HEK293 (cell line): ENCODE data around the gene SPRR4.

Experiments used
- CTCF ChIA-PET: fragments of 350-600 bp; formaldehyde crosslinking; extraction: SDS; loops from one replicate; lab custom pipeline; 2021; ENCODE audit warnings: antibody characterized with exemption; lab: Yijun Ruan, JAX
- POLR2A ChIA-PET: fragments of 300-600 bp; formaldehyde crosslinking; extraction: SDS; loops from one replicate; lab custom pipeline; 2020; ENCODE audit warnings: antibody characterized with exemption, inconsistent platforms; lab: Yijun Ruan, JAX
- H3K27ac ChIP-seq: fragments of 200-500 bp; sonication (Bioruptor generic); 2 replicates; pipeline ENCODE4 v1.5.1; 2014; ENCODE audit warnings: low read depth, low read length, control low read depth, inconsistent platforms; ENCODE audit errors: extremely low read depth
- H3K36me3 ChIP-seq, 2 experiments: fragments of 200-500 bp in 1 of 2; sonication (Bioruptor generic) in 1 of 2; 1 replicate in 1 of 2; 2 replicates in 1 of 2; pipeline ENCODE4 v1.5.1; 2014 to 2017; ENCODE audit warnings: inconsistent platforms in 2 of 2, low read length in 2 of 2; ENCODE audit not compliant: control insufficient read depth in 2 of 2, insufficient read depth in 1 of 2
- H3K4me1 ChIP-seq: fragments of 200-500 bp; sonication (Bioruptor generic); 2 replicates; pipeline ENCODE4 v1.5.1; 2014; ENCODE audit warnings: mild to moderate bottlenecking, low read length, inconsistent platforms; ENCODE audit not compliant: control insufficient read depth, insufficient read depth
- H3K4me3 ChIP-seq: 2 replicates; pipeline ENCODE4 v1.5.1; 2011; ENCODE audit warnings: low read depth, mild to moderate bottlenecking, control low read depth, low read length, moderate library complexity
- H3K9me3 ChIP-seq: fragments of 200-500 bp; sonication (Bioruptor generic); 2 replicates; pipeline ENCODE4 v1.5.1; 2014; ENCODE audit warnings: low read depth, low read length, inconsistent platforms; ENCODE audit not compliant: control insufficient read depth, insufficient read depth
- ATF2 ChIP-seq: fragments of 450-650 bp; formaldehyde crosslinking; IDR thresholded peaks from 2 replicates; pipeline ENCODE4 v1.5.1; 2016; ENCODE audit warnings: missing biosample characterization, missing genetic modification characterization, low read depth
- CTCF ChIP-seq: fragments of 450-650 bp; formaldehyde crosslinking; IDR thresholded peaks from 2 replicates; pipeline ENCODE4 v1.5.1; 2016; ENCODE audit warnings: missing biosample characterization, missing genetic modification characterization
- GLI4 ChIP-seq: fragments of 450-650 bp; formaldehyde crosslinking; IDR thresholded peaks from 2 replicates; pipeline ENCODE4 v1.5.1; 2016; ENCODE audit warnings: missing biosample characterization, missing genetic modification characterization
- GLIS2 ChIP-seq: fragments of 450-650 bp; formaldehyde crosslinking; IDR thresholded peaks from 2 replicates; pipeline ENCODE4 v1.5.1; 2016; ENCODE audit warnings: missing biosample characterization, missing genetic modification characterization
- MYNN ChIP-seq: fragments of 450-650 bp; formaldehyde crosslinking; IDR thresholded peaks from 2 replicates; pipeline ENCODE4 v1.5.1; 2016; ENCODE audit warnings: missing biosample characterization, missing genetic modification characterization, borderline replicate concordance
- MZF1 ChIP-seq: fragments of 450-650 bp; formaldehyde crosslinking; IDR thresholded peaks from 2 replicates; pipeline ENCODE4 v1.5.1; 2017; ENCODE audit warnings: missing biosample characterization, missing genetic modification characterization, borderline replicate concordance
- PRDM1 ChIP-seq: fragments of 450-650 bp; formaldehyde crosslinking; IDR thresholded peaks from 2 replicates; pipeline ENCODE4; 2016; ENCODE audit warnings: missing biosample characterization, missing genetic modification characterization
- SETDB1 ChIP-seq: IDR thresholded peaks from one replicate; pipeline ENCODE4 v1.6.1; 2017; ENCODE audit warnings: mild to moderate bottlenecking, low read length, moderate library complexity, mixed read lengths; ENCODE audit not compliant: insufficient read length
- ZBTB1 ChIP-seq: fragments of 450-650 bp; formaldehyde crosslinking; IDR thresholded peaks from 2 replicates; pipeline ENCODE4 v1.5.1; 2016; ENCODE audit warnings: missing biosample characterization, missing genetic modification characterization
- ZBTB11 ChIP-seq: fragments of 450-650 bp; formaldehyde crosslinking; conservative IDR thresholded peaks from 2 replicates; pipeline ENCODE4 v1.5.1; 2016; ENCODE audit warnings: low read depth, missing biosample characterization, missing genetic modification characterization
- ZBTB17 ChIP-seq: fragments of 450-650 bp; formaldehyde crosslinking; IDR thresholded peaks from 2 replicates; pipeline ENCODE4 v1.5.1; 2016; ENCODE audit warnings: missing biosample characterization, missing genetic modification characterization
- ZNF121 ChIP-seq: fragments of 450-650 bp; formaldehyde crosslinking; IDR thresholded peaks from 2 replicates; pipeline ENCODE4 v1.5.1; 2016; ENCODE audit warnings: missing biosample characterization, missing genetic modification characterization
- ZNF132 ChIP-seq: fragments of 450-650 bp; formaldehyde crosslinking; IDR thresholded peaks from 2 replicates; pipeline ENCODE4 v1.5.1; 2017; ENCODE audit warnings: missing biosample characterization, missing genetic modification characterization, borderline replicate concordance
- ZNF140 ChIP-seq: fragments of 450-650 bp; formaldehyde crosslinking; IDR thresholded peaks from 2 replicates; pipeline ENCODE4 v1.5.1; 2016; ENCODE audit warnings: missing biosample characterization, missing genetic modification characterization
- ZNF16 ChIP-seq: fragments of 450-650 bp; formaldehyde crosslinking; IDR thresholded peaks from 2 replicates; pipeline ENCODE4 v1.5.1; 2016; ENCODE audit warnings: low read depth, missing biosample characterization, missing genetic modification characterization
- ZNF169 ChIP-seq: fragments of 450-650 bp; formaldehyde crosslinking; IDR thresholded peaks from 2 replicates; pipeline ENCODE4 v1.5.1; 2016; ENCODE audit warnings: missing biosample characterization, missing genetic modification characterization
- ZNF214 ChIP-seq: fragments of 450-650 bp; formaldehyde crosslinking; IDR thresholded peaks from 2 replicates; pipeline ENCODE4 v1.5.1; 2017; ENCODE audit warnings: missing biosample characterization, mild to moderate bottlenecking, missing genetic modification characterization, borderline replicate concordance
- ZNF248 ChIP-seq: fragments of 450-650 bp; formaldehyde crosslinking; IDR thresholded peaks from 2 replicates; pipeline ENCODE4 v1.5.1; 2017; ENCODE audit warnings: missing biosample characterization, missing genetic modification characterization
- ZNF280C ChIP-seq: fragments of 450-650 bp; formaldehyde crosslinking; IDR thresholded peaks from 2 replicates; pipeline ENCODE4 v1.5.1; 2016; ENCODE audit warnings: missing biosample characterization, missing genetic modification characterization
- ZNF423 ChIP-seq: fragments of 450-650 bp; formaldehyde crosslinking; IDR thresholded peaks from 2 replicates; pipeline ENCODE4 v1.5.1; 2016; ENCODE audit warnings: missing biosample characterization, missing genetic modification characterization
- ZNF433 ChIP-seq: fragments of 450-650 bp; formaldehyde crosslinking; IDR thresholded peaks from 2 replicates; pipeline ENCODE4 v1.5.1; 2016; ENCODE audit warnings: missing biosample characterization, missing genetic modification characterization, low read depth
- ZNF510 ChIP-seq: fragments of 450-650 bp; formaldehyde crosslinking; IDR thresholded peaks from 2 replicates; pipeline ENCODE4 v1.5.1; 2018; ENCODE audit warnings: mild to moderate bottlenecking, missing genetic modification characterization, missing biosample characterization; ENCODE audit not compliant: insufficient replicate concordance
- ZNF529 ChIP-seq: fragments of 450-650 bp; formaldehyde crosslinking; IDR thresholded peaks from 2 replicates; pipeline ENCODE4 v1.5.1; 2017; ENCODE audit warnings: missing genetic modification characterization, missing biosample characterization; ENCODE audit not compliant: insufficient replicate concordance
- ZNF623 ChIP-seq: fragments of 450-650 bp; formaldehyde crosslinking; IDR thresholded peaks from 2 replicates; pipeline ENCODE4 v1.5.1; 2016; ENCODE audit warnings: missing biosample characterization, missing genetic modification characterization
- ZNF654 ChIP-seq: fragments of 450-650 bp; formaldehyde crosslinking; IDR thresholded peaks from 2 replicates; pipeline ENCODE4 v1.5.1; 2016; ENCODE audit warnings: low read depth, missing biosample characterization, missing genetic modification characterization
- ZXDB ChIP-seq: fragments of 450-650 bp; formaldehyde crosslinking; IDR thresholded peaks from 2 replicates; pipeline ENCODE4 v1.5.1; 2016; ENCODE audit warnings: missing biosample characterization, missing genetic modification characterization

The SPRR4 gene

GRCh38 chr1:152946651-152947256, 23.7 kb upstream of the SPRR4 start, which contains the start of gene SPRR5 (continued):
- TF ChIP-seq ZNF280C (tag by site-specific recombination) = no peak
- no peak for TF ChIP-seq ZNF214 (tag by site-specific recombination)
- TF ChIP-seq PRDM1 (tag by site-specific recombination) = no peak
- TF ChIP-seq ZNF654 (tag by site-specific recombination) = no peak
- TF ChIP-seq MZF1 (tag by site-specific recombination) = no peak
- TF ChIP-seq ZNF510 (tag by site-specific recombination) = no peak
- TF ChIP-seq GLIS2 (tag by site-specific recombination) = no peak
- no peak for TF ChIP-seq ZNF121
- TF ChIP-seq, all 188 proteins: peak for 0

GRCh38 chr1:152951711-152952110, 18.7 kb upstream of the SPRR4 start:
- no peak for TF ChIP-seq SETDB1
- TF ChIP-seq ZBTB1 (tag by site-specific recombination) = no peak
- no peak for TF ChIP-seq ZBTB11 (tag by site-specific recombination)
- no peak for TF ChIP-seq ZXDB
- no peak for TF ChIP-seq ZNF423 (tag by site-specific recombination)
- ChIA-PET CTCF (no interaction called here), POLR2A (no interaction called here)
- no peak overlapping the region for H3K4me3 ChIP-seq
- no peak overlapping the region for H3K27ac ChIP-seq
- H3K4me1 ChIP-seq = no peaks in the 10 kb centered on the region
- no peaks in the 10 kb centered on the region for H3K36me3 ChIP-seq
- no peaks in the 10 kb centered on the region for H3K9me3 ChIP-seq

- no peaks in the 10 kb centered on the region for H3K4me1 ChIP-seq
- ChIA-PET CTCF (interaction anchor here (0.6 to 1.5 kb wide), 5 partner anchors 10 to 267 kb away, joined by 3 to 5 read pairs (median 3); no protein-coding TSS in a partner anchor), POLR2A (no interaction called here)
- H3K36me3 ChIP-seq = no peaks in the 10 kb centered on the region
- no peak overlapping the region for H3K4me3 ChIP-seq
- H3K9me3 ChIP-seq = no peaks in the 10 kb centered on the region
- H3K27ac ChIP-seq = no peak overlapping the region
- TF ChIP-seq MYNN (tag by site-specific recombination) (no peak), ZNF623 (tag by site-specific recombination) (no peak), ZNF433 (no peak), ZNF529 (tag by site-specific recombination) (no peak), ZNF132 (tag by site-specific recombination) (no peak), ZNF169 (no peak), ZNF140 (no peak), GLI4 (tag by site-specific recombination) (no peak), CTCF (no peak), ZNF16 (no peak), ZNF248 (tag by site-specific recombination) (no peak), ZBTB17 (no peak), ATF2 (tag by site-specific recombination) (no peak), ZNF214 (tag by site-specific recombination) (no peak)
Observed at GRCh38 chr1:152953761-152954160, 16.7 kb upstream of the SPRR4 start.
